HUES6 (cell line): ENCODE data around the gene TEX12.

Experiments used
- H3K27ac ChIP-seq: 2 replicates; pipeline ENCODE4 v1.7.0; 2013; ENCODE audit warnings: low read depth, mild to moderate bottlenecking, low read length, inconsistent platforms
- H3K27me3 ChIP-seq: 2 replicates; pipeline ENCODE4 v1.6.1; 2013; ENCODE audit warnings: low read length; ENCODE audit not compliant: control insufficient read depth, insufficient read depth
- H3K36me3 ChIP-seq: 2 replicates; pipeline ENCODE4 v1.6.1; 2013; ENCODE audit warnings: low read length; ENCODE audit not compliant: control insufficient read depth, insufficient read depth
- H3K4me1 ChIP-seq: 2 replicates; pipeline ENCODE4 v1.6.1; 2013; ENCODE audit warnings: low read length; ENCODE audit not compliant: control insufficient read depth, insufficient read depth
- H3K4me3 ChIP-seq: 2 replicates; pipeline ENCODE4 v1.5.1; 2013; ENCODE audit warnings: low read depth, low read length
- H3K9ac ChIP-seq: one replicate; pipeline ENCODE4 v1.6.1; 2013; ENCODE audit warnings: mild to moderate bottlenecking, low read length
- H3K9me3 ChIP-seq: 2 replicates; pipeline ENCODE4 v1.6.1; 2013; ENCODE audit warnings: low read depth, low read length; ENCODE audit not compliant: control insufficient read depth, insufficient read depth

The TEX12 gene, protein sequence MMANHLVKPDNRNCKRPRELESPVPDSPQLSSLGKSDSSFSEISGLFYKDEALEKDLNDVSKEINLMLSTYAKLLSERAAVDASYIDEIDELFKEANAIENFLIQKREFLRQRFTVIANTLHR

DNA sequence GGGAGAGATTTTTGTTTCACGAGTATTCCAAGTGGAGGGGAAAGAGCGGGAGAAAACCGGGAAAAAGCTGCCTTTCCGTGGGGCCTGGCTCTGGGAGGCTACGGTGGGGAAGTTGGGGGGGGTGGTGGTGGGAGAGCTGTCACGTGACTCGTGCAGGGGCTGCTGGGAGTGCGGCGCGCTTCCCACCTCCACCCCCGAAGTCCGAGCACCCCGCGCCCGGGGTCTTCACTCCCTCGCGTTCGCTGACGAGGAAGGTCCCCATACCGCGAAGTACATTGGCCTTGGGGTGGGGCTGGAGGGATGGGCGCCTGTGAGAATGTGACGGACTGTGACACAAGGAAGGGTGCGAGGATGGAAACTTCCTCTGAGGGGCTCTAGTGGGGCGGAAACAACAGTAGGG is at the start of gene TEX12:
TSS of gene TEX12 (plus strand) at position 228 of the 400 bp plus-strand sequence. CDS start 1,897 bp downstream, outside the sequence.
- Histone ChIP-seq H3K9ac (no peak within 1 kb of the TSS), H3K4me3 (no peak within 1 kb of the TSS), H3K36me3 (no peaks in the 10 kb centered on the region), H3K4me1 (peaks cover 7% of the 10 kb centered on the region), H3K27ac (no peak within 1 kb of the TSS), H3K27me3 (no peaks in the 10 kb centered on the region), H3K9me3 (no peaks in the 10 kb centered on the region)

DNA sequence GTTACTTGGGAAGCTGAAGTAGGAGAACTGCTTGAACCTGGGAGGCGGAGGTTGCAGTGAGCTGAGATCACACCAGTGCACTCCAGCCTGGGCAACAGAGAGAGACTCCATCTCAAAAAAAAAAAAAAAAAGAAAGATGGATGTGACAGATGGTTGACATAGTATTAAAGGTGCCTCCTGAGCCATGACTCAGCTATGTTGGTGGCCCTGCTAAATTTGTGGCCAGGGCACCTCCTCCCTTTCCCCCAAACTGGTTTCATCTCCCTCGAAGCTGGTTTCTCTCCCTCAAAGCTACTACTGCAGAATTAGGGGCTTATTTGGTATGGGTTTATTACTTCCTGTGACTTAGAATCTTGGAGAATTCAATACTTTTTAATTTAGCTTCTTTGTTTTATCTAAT is 49.0 kb upstream of the TEX12 start:
- no peak overlapping the region for H3K27ac ChIP-seq

DNA sequence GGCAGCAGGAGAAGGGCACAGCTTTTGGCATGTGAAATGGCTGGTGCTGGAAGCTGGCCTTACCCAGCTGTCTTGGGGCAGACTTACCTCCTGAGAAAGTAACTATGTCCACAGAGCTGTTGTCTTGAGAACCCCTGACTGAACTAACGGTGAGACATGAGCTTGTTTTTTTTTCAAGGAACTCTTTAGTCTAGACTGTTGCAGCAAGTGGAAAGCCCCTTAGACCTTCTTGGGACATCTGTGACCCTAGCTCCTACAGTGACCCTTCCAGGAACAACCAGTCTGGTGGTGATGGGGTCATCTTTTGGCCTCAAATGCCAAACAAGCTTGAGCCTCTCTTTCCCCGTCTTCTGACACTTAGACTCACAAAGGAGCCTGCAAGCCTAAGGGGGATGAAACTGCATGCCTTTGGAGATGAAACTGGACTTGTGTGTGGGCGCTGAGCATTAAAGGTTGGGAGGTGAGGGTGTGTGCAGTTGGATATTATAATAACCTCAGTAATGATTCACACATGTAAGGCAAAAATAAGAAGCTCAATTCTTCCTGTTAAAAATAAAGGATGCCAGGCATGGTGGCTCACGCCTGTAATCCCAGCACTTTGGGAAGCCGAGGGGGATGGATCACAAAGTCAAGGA is 45.1 kb upstream of the TEX12 start:
- Histone ChIP-seq H3K9me3 (no peaks in the 10 kb centered on the region), H3K27ac (no peak overlapping the region), H3K4me3 (no peak overlapping the region), H3K9ac (no peak overlapping the region), H3K27me3 (no peaks in the 10 kb centered on the region), H3K36me3 (no peaks in the 10 kb centered on the region), H3K4me1 (no peaks in the 10 kb centered on the region)

More for the DNA sequence above, 49.0 kb upstream of the TEX12 start:
- Histone ChIP-seq H3K27me3 (no peaks in the 10 kb centered on the region), H3K9me3 (no peaks in the 10 kb centered on the region), H3K4me3 (no peak overlapping the region), H3K4me1 (no peaks in the 10 kb centered on the region), H3K36me3 (no peaks in the 10 kb centered on the region), H3K9ac (no peak overlapping the region)

DNA sequence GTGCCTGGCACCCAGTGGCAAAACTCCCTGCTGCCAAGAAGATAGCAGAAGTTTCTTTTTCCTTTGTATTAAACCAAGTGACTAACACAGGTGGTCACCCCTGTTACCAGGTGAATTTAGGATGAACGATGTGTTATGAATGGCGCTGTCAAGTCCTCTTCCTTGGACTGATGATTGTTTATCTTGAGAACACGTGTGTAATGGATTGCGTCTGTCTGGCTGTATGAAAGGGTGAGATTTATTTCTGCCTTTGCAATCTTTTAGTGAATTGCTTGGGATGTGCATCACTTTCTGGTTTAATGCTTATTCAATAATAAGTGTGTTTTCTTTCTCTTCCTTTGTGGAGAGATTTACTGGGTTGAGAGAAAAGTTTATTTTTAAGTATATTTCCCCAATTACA is 44.0 kb upstream of the TEX12 start:
- Histone ChIP-seq H3K4me1 (no peaks in the 10 kb centered on the region), H3K9me3 (no peaks in the 10 kb centered on the region), H3K27me3 (no peaks in the 10 kb centered on the region), H3K36me3 (no peaks in the 10 kb centered on the region), H3K4me3 (no peak overlapping the region), H3K9ac (no peak overlapping the region), H3K27ac (no peak overlapping the region)

DNA sequence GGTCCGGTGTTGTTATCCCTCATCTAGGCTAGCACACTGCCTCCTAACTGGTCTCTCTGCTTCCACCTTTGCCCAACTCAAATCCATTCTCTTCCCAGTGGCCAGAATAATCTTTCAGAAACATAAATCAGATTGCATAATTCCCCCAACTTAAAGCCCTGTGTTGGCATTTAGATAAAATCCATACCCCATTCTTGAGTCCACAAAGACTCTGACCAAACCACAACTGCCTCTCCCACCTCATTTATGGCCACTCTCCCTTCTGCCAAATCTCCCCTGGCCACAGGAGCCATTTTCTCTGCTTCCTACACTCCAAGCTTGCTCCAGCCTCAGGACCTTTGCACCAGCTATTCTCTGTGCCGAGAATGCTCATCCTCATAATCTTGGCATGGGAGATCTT is 40.1 kb upstream of the TEX12 start:
- H3K27ac ChIP-seq = no peak overlapping the region
- no peaks in the 10 kb centered on the region for H3K4me1 ChIP-seq
- no peak overlapping the region for H3K4me3 ChIP-seq
- no peak overlapping the region for H3K9ac ChIP-seq
- H3K36me3 ChIP-seq = no peaks in the 10 kb centered on the region
- H3K27me3 ChIP-seq = no peaks in the 10 kb centered on the region
- H3K9me3 ChIP-seq = no peaks in the 10 kb centered on the region

DNA sequence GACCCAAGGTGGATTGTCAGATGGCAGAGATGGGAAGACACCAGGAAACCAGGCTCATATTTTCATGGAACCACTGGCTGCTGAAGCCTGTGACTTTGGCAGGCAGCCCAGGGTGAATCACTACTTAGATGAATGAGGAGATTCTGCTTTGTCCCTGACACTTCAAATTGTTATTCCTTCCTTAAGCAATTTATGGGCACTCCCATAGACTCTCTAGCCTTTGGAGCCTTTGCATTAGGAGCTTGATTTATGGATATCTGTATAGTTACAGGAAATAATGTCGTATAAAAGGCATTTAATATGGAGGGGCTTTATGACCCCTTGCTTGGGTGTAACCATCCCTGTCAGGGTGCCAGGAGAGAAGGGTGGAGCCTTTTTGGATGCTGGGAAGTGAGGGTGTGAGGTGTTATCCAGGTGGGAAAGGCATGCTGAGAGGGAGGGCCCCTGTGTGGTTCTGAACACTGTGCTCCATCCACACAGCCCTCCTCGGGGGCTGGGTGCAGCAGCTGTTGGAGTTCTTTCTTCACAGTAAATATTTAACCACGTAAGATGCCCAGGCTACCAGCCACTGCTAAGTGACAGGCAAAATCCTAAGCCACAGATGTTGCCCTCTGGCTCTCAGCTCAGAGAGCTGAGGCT is 38.6 kb upstream of the TEX12 start:
- H3K9ac ChIP-seq = no peak overlapping the region
- no peaks in the 10 kb centered on the region for H3K36me3 ChIP-seq
- no peaks in the 10 kb centered on the region for H3K9me3 ChIP-seq
- H3K27me3 ChIP-seq = no peaks in the 10 kb centered on the region
- no peak overlapping the region for H3K27ac ChIP-seq
- no peaks in the 10 kb centered on the region for H3K4me1 ChIP-seq
- no peak overlapping the region for H3K4me3 ChIP-seq

DNA sequence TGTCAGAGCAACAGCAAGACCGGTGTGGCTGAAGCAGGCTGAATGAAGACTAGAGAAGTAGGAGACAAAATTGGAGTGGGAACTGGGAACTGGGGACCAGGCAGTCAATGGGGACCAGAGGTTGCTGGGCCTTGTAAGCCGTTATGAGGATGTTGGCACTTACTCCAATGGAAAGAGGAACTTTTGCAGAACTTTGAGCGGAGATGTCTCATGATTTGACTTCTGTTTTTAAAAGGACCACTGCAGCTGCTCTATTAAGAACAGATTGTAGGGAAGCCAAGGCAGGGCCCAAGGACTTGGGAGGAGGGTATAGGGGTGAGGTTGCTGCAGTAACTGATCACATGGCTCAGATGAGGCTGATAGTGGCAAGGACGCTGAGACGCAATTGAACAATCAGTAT is 37.5 kb upstream of the TEX12 start:
- Histone ChIP-seq H3K4me3 (no peak overlapping the region), H3K9me3 (no peaks in the 10 kb centered on the region), H3K9ac (no peak overlapping the region), H3K27me3 (no peaks in the 10 kb centered on the region), H3K27ac (no peak overlapping the region), H3K4me1 (no peaks in the 10 kb centered on the region), H3K36me3 (no peaks in the 10 kb centered on the region)

DNA sequence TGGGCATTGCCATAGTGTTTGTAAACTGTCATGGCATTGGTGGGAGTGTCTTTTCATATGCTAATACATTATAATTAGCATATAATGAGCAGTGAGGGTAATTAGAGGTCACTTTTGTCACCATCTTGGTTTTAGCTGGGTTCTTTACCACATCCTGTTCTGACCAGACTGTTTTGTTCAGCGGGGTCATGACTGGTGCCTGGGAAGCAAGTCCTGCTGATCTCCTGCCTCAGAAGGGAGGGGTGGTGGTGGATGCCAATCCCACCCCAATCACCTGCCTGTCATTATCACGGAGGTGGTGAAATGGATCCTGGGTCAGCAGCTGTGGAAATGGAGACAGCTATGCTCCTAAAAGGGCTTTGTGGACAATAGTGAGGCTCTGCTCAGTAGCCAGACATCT is 34.4 kb upstream of the TEX12 start:
- H3K9me3 ChIP-seq = no peaks in the 10 kb centered on the region
- H3K4me1 ChIP-seq = no peaks in the 10 kb centered on the region
- no peaks in the 10 kb centered on the region for H3K36me3 ChIP-seq
- H3K27ac ChIP-seq = no peak overlapping the region
- H3K4me3 ChIP-seq = no peak overlapping the region
- H3K27me3 ChIP-seq = no peaks in the 10 kb centered on the region
- no peak overlapping the region for H3K9ac ChIP-seq

DNA sequence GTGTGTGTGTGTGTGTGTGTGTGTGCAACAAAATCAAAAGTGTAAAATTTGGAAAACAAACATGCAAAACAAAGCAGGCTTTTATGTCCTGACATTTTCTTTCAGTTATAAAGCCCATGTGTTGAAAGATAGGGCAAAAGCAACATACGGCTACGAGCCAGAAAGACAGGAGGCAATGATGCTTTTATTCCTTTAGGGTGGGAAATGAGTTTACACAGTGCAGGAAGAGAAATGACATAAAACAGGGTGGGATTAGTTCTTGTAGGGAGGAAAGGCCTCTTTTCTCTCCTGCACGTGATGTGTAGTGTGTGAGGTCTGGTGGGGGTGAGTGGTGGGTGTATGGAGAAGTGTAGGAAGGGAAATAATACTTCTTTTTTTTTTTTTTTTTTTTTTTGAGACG is 32.7 kb upstream of the TEX12 start:
- Histone ChIP-seq H3K27me3 (no peaks in the 10 kb centered on the region), H3K4me3 (no peak overlapping the region), H3K9me3 (no peaks in the 10 kb centered on the region), H3K9ac (no peak overlapping the region), H3K4me1 (no peaks in the 10 kb centered on the region), H3K27ac (no peak overlapping the region), H3K36me3 (no peaks in the 10 kb centered on the region)

DNA sequence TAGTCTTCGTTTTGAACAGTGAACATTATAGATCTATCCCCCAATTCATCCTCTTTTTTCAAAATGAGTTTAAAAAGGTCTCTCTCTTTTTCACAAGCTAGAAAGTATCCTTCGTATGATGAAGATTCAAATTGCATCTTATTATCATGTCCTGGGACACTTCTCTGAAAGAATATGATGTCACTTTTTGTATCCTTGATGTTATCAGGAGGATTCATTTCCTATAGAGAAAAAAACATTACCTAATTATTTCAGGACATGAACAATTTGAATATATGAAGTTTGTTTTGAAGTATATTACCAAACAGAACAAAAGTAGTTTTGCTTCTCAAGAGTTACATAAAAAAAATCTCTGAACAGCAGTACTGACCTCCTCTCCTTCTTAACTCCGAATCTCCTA is 23.6 kb upstream of the TEX12 start:
- no peaks in the 10 kb centered on the region for H3K4me1 ChIP-seq
- no peaks in the 10 kb centered on the region for H3K9me3 ChIP-seq
- H3K9ac ChIP-seq = no peak overlapping the region
- no peak overlapping the region for H3K27ac ChIP-seq
- no peaks in the 10 kb centered on the region for H3K36me3 ChIP-seq
- H3K27me3 ChIP-seq = no peaks in the 10 kb centered on the region
- H3K4me3 ChIP-seq = no peak overlapping the region

DNA sequence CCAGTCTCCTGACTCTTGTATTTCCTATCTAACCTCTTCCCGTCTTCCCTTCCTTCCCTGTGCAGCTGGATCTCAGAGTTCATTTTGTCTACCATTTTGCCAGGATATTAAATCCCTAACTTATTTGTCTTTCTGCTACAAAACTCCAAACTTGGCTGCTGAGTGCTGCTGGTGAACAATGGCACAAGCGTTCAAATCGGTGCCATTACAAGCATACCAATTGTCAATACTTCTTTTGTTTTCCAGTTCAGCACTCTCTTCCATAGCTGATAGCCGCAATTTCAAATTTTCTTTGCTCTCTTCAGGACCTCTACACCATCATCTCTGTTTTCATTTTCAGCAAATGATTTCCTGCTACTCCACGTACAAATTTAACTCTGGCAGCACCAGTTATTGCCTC is 16.7 kb upstream of the TEX12 start:
- Histone ChIP-seq H3K9ac (no peak overlapping the region), H3K27ac (no peak overlapping the region), H3K36me3 (no peaks in the 10 kb centered on the region), H3K27me3 (no peaks in the 10 kb centered on the region), H3K4me3 (no peak overlapping the region), H3K4me1 (no peaks in the 10 kb centered on the region), H3K9me3 (no peaks in the 10 kb centered on the region)
